Stimulated activated CD8-positive, alpha-beta memory T cell treated with anti-CD3 and anti-CD28 coated beads, Interleukin-7, amount 100 ng/mL, for 48 hours (primary cell): Measurements from ENCODE around the gene HK1.
"Not testable (repeated sequence)": the region's sequence is repeated elsewhere in the genome, so short reads cannot be mapped to it uniquely, and the experiment has no call there.

Source experiments
- DNase-seq, 2 donors: peaks; one replicate each; pipeline ENCODE4 v3.0.0-alpha.2; 2020; ENCODE audit warnings: low read depth in 1 of 2; ENCODE audit errors: extremely low read depth in 1 of 2

Gene HK1

DNA sequence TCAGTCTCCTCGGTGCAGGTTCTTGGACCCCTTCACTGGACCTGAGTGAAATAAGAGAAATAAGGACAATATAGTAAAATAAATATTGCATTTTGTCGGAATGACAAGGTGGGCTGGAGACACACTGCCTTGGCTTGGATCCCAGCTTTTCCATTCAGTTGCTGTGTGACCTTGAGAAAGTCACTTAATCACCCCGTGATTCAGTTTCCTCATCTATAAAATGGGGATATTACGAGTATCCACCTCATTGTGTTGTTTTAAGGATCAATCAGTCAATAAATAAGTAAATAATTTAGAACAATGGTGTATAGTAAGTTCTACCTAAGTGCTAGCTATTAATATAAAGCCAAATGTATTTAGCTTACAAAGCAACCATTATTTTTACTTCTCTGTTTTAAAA lies 29.1 kb downstream of the HK1 start:
- no peak for DNase-seq

GRCh38 chr10:69308304-69308703 lies 30.0 kb downstream of the HK1 start:
- not testable (repeated sequence) for DNase-seq

GRCh38 chr10:69311309-69311708 lies 33.0 kb downstream of the HK1 start:
- DNase-seq: no peak

- no peak for DNase-seq
Observed at GRCh38 chr10:69312528-69312927, 34.2 kb downstream of the HK1 start.

- DNase-seq: no peak
Observed at GRCh38 chr10:69315100-69315542, 36.8 kb downstream of the HK1 start.

- DNase-seq: no peak
Observed at GRCh38 chr10:69315610-69316312, 37.5 kb downstream of the HK1 start.

GRCh38 chr10:69316313-69317059 lies 38.2 kb downstream of the HK1 start:
- no peak for DNase-seq

GRCh38 chr10:69317175-69317604 lies 38.9 kb downstream of the HK1 start:
- DNase-seq: peak in 1 of 2 donors; percentile 65

DNA sequence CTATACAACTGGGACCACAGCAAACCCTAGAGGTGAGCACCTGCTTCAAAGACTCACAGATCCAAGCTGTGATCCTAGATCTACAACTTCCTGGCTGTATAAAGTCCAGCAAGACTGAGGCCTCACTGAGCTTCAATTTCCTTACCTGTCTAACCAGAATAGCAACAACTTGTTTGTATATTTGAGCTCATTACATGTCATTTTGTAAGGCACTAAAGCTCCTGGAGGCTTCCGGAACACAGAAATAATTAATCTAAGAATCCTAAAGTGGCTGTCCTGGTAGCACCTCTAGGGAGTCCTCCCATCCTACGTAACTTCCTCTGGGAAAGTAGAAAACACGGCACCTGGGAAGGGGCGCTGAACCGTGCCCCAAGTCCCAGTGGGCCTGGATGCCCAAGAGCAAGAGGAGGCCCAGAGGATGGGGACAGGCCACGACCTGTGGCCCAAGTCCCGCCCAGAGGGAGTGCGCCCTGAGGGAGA lies 39.4 kb downstream of the HK1 start:
- no peak for DNase-seq

GRCh38 chr10:69318106-69318866 lies 40.0 kb downstream of the HK1 start:
- DNase-seq: peak; percentile 85 to 87

GRCh38 chr10:69318867-69319727 lies 40.8 kb downstream of the HK1 start:
- peak; percentile 72 to 74 for DNase-seq

DNA sequence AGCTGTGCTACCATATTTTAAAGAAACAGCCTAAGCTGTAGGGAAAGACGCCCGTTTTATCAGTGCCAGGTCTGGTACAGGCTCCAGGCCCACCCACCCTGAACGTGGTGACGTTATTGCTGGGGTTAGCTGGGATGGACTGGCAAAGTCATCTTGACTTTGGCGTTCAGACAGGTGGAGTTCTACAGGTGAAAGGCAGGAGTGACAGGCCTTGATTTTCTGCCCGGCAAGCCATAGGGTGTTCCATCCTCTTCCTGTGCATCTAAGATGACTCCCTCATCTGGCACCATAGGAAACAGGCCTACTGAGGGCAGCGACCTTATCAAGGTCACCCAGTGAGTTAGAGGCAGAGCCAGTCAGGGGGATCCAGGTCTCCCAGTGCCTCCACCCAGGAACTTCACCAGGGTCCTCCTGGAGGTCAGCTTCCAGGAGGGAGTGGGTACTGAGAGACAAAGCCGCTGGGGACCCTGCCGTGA lies 41.6 kb downstream of the HK1 start:
- DNase-seq: no peak

DNA sequence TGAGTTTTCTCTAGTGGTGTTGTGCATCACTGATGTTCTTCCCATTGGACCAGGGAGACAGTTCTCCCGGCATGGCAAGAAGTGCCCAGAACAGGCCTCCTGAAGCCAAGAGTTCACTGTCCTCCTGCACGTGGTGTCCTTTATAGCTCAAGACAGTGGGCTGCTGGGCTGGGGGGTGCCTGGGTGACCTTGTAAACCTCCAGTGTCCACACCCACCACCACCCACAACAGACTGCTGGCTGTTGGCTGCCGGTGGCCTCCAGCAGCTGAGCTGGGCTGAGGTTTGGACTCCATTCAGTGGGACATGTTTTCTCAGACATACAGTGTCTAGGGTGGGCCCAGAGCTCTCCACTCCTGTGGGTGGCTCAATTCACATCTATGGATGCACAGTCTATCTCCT lies 42.2 kb downstream of the HK1 start:
- DNase-seq: no peak

GRCh38 chr10:69321039-69321715 lies 42.9 kb downstream of the HK1 start:
- DNase-seq: no peak

DNA sequence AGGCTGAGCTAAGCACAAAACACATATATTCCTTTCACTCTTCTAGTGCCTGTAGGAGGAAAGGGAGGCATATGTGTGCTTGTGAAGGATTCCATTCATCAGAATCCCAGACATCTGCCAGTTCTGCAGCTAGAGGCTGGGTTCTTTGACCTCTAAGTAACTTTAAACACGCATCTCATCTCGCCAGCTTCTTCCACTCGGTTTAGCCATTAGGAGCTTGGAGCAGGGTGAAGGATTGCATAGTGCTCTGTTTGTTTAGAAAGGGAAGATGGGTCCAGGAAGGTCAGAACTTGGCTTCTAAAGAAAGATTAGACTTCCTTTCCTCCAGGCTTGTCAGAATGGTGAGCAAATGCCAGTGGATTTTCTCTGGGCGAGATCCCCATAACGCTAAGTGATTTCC lies 43.6 kb downstream of the HK1 start:
- DNase-seq: no peak

GRCh38 chr10:69322346-69322745 lies 44.0 kb downstream of the HK1 start:
- DNase-seq: not testable (repeated sequence)

DNA sequence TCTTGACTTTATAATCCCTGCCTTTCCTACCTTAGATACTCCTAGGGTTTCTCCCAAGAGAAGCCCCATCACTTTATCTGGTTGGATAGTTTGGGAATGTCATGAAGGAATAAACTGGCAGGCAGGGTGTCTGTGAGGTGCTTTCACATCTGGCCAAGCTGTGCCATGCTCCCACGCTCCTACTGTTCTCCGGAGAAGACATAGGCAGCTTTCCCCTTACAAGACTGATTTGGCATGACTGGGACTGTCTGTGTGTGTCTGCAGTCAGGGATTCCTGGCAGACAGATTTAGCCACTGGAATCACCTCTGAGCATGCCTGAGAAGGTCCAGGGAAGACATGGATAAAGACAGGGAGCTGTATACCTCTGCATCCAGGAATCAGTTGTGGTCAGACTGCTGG lies 45.3 kb downstream of the HK1 start:
- DNase-seq: no peak

DNA sequence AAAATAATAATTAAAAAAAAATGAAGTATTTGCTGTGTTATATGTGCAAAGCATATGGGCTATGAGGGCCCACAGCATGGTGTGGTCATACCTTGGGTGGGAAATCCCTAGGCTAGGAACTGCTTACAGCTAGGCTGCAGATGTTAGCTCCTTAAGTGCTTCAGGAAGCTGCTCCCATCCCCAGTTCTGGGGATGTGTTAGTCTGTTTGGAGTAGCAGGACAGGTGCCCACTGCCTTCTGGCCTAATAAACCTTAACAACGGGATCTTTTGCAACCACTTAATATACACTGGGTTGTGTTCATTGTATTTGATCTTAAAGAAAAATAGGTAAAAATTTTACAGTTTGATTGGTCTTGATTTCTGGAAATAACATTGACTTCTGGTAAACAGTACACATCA lies 46.3 kb downstream of the HK1 start:
- no peak for DNase-seq

- not testable (repeated sequence) for DNase-seq
Observed at GRCh38 chr10:69325637-69326523, 47.6 kb downstream of the HK1 start.
